Endometrial microvascular endothelial cells (primary cell): ENCODE results near the gene SP1. TPM values are rescaled to one million over a fixed set of nuclear protein-coding genes. Genes with fewer than 3 reads are reported as not detected.
"Not testable (repeated sequence)": the region's sequence is repeated elsewhere in the genome, so short reads cannot be mapped to it uniquely, and the experiment has no call there.

Experiments
- in situ Hi-C: cut with HindIII; loops from 2 replicates; pipeline ENCODE4 v1.10.0; 2017; ENCODE audit warnings: low sequenced_read_pairs, low pct_unique_long_range_greater_than_20kb; ENCODE audit errors: inconsistent ontology term
- total RNA-seq: library from RNA; depleted of rRNA; stranded (reverse); fragments of >200 nt; gene quantifications from one replicate; pipeline ENCODE4 v1.2.3, GENCODE V29; 2015; ENCODE audit errors: inconsistent ontology term

Gene SP1
- total RNA-seq: 34.6 TPM

DNA sequence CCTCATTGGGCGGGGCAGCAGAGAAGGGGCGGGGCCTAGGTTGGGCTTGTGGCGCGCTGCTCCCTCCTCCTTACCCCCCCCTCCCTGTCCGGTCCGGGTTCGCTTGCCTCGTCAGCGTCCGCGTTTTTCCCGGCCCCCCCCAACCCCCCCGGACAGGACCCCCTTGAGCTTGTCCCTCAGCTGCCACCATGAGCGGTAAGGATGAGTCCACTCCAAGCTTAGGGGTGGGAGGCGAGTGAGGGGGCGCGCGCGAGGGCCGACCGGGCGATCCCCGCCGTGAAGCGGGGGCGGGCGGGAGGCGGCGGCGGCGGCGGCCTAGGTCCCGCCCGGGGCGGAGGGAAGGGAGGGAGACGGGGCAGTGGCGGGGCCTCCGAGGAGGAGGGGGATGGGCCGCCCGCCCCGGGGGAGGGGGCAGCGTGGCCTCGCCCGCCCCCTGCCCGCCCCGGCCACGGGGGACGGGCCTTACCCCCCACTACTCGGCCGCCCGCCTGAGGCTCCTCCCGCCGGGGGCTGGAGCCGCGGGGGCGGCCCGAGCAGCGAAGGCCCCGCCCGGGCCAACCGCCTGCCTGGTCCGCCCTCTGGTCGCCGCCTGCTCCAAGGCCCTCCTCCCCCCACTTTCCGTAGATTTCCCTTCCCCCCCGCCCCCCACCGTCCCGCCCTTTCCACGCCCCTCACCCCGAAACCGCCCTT lies at the start of gene SP1:
Gene SP1, plus strand, starts transcription at position 73 of the 690 bp plus-strand sequence. Its CDS starts 116 bp downstream, at position 189.
- in situ Hi-C loops: no loop called here

- in situ Hi-C loops: no loop called here
These were observed 49.3 kb upstream of the SP1 start for GRCh38 chr12:53330671-53331070.

DNA sequence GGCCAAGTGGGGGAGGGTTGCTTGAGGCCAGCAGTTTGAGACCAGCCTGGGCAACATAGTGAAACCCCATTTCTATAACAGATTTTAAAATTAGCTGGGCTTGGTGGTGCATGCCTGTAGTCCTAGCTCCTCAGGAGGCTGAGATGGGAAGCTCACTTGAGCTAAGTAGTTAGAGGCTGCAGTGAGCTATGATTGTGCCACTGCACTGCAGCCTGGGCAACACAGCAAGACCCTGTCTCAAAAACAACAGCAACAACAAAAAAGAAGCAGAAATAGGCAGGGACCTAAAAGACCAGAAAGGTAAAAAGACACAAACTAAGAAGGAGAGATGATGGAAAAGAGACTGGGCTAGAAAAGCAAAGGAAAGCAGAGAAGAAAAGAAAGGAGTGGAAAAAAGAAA lies 47.6 kb upstream of the SP1 start:
- in situ Hi-C loops: not testable (repeated sequence)

DNA sequence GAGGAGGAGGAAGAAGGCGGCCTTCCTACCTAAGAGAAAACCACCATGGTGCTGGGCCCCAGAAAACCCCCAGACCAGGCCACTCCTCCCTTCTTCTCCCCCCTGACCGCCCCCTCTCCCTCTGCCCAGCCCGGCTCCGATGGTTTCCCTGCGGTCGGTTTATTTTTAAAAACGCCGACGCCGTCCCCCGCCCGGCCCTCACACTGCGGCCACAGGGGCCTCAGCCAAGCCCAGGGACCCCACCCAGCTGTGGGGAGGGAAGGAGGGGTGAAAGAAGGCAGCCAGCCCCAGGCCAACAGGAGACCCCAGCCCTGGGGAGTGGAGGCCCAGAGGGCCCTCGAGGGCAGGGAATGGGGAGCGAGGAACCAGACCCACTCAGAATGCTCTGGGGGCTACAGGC lies 47.2 kb upstream of the SP1 start:
- in situ Hi-C loops: no loop called here

- in situ Hi-C loops: no loop called here
These were observed 46.7 kb upstream of the SP1 start for GRCh38 chr12:53333289-53333688.

GRCh38 chr12:53333845-53334244 lies 46.1 kb upstream of the SP1 start:
- in situ Hi-C loops: no loop called here

GRCh38 chr12:53334822-53335221 lies 45.2 kb upstream of the SP1 start:
- in situ Hi-C loops: no loop called here

GRCh38 chr12:53336181-53336681 lies 43.7 kb upstream of the SP1 start, which contains the start of gene SP7:
TSS of gene SP7 (minus strand) at chr12:53336354. CDS start at chr12:53335646, 708 bp downstream.
- in situ Hi-C loops: no loop called here

DNA sequence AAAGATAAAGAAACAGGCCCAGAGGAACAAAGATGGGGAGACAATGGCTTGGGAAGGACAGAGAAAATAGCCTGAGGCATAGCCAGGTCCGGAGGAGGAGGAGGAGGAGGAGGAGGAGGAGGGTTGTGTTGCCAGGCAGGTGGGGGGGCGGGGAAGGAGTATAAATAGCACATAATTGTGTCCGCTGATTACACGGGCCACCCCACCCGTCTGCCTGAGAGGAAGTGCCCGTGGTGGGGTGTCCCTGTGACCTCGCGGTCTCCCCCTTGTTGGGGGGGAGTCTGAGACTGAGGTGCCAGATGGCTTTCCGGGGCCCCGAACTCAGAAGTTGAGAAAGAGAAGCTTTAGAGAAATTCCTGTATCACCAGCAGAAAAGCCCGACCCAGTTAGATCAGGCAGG lies 42.0 kb upstream of the SP1 start:
- in situ Hi-C loops: no loop called here

GRCh38 chr12:53338916-53339315 lies 41.1 kb upstream of the SP1 start:
- in situ Hi-C loops: no loop called here

GRCh38 chr12:53340398-53340797 lies 39.6 kb upstream of the SP1 start:
- in situ Hi-C loops: loop anchor here (10.0 kb wide), 1 partner anchor 84 kb away; the partner anchor contains the start of gene AMHR2

- in situ Hi-C loops: loop anchor here (10.0 kb wide), 1 partner anchor 81 kb away; the partner anchor contains the start of gene AMHR2
These were observed 36.5 kb upstream of the SP1 start for GRCh38 chr12:53343449-53343848.

GRCh38 chr12:53343969-53344368 lies 36.0 kb upstream of the SP1 start:
- in situ Hi-C loops: loop anchor here (10.0 kb wide), 1 partner anchor 81 kb away; the partner anchor contains the start of gene AMHR2

GRCh38 chr12:53344487-53344823 lies 35.5 kb upstream of the SP1 start:
- in situ Hi-C loops: loop anchor here (10.0 kb wide), 1 partner anchor 80 kb away; the partner anchor contains the start of gene AMHR2

- in situ Hi-C loops: loop anchor here (10.0 kb wide), 1 partner anchor 80 kb away; the partner anchor contains the start of gene AMHR2
These were observed 35.0 kb upstream of the SP1 start for GRCh38 chr12:53344824-53345485.

DNA sequence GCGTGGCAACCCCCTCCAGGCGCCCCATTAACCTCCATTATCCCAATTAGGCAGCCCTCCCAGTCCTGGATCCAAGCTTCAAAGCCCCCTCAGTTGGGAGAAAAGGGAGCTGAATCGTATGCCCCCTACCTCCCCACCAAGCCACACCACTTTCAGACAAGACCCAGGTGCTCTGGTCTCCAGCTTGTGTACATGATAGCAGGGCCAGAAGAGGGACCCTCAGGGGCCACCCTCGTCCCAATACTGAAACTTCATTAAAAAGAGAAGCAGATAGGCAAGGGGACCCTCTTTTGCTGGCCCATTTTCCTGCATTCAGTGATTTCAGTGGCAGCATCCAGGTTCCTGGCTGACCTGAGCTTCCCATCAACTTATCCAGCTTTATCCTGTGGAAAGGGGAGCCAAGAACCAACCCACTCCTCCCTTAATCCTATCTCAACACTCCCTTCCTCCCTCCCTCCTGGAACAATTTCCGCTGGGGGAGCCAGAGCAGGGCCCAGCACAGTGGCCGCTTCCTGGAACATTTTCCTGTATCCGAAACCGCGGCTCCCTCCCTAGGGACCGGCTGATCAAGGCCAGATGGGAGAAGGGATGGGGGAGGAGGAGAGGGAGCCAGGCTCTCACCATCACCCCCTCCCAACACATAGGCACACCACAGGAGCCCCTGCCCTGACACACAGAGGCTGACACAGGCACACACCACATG lies 34.3 kb upstream of the SP1 start:
- in situ Hi-C loops: loop anchor here (10.0 kb wide), 1 partner anchor 79 kb away; the partner anchor contains the start of gene AMHR2

GRCh38 chr12:53346491-53346890 lies 33.5 kb upstream of the SP1 start:
- in situ Hi-C loops: loop anchor here (10.0 kb wide), 1 partner anchor 78 kb away; the partner anchor contains the start of gene AMHR2

DNA sequence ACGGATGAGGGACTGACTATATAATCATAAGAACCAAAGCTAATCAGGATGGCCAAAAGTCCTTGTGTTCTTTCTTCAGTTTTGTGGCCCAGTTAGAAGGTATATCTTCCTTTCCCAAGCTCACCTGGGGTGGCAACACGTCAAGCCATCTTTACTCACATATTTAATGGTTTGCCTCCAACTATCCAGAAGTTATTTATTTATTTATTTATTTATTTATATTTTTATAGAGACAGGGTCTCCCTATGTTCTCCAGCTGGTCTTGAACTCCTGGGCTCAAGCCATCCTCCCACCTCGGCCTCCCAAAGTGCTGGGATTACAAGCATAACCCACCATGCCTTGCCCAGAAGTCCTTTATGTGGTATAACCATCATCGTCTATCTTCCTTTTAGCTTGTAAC lies 32.1 kb upstream of the SP1 start:
- in situ Hi-C loops: loop anchor here (10.0 kb wide), 1 partner anchor 77 kb away; the partner anchor contains the start of gene AMHR2
